Activated T-helper 1 cell treated with anti-CD3 and anti-CD28 coated beads, Interleukin-12 subunit alpha, Interleukin-12 subunit beta, Interleukin-2, Interleukin-4 antibody, amounts not matched to agents 30 ng/mL and 10 ng/mL and 1 ng/mL, durations not matched to agents 14 hours and 24 hours and 36 hours (primary cell): ENCODE data around the gene EBF3. TPM values are rescaled to one million over a fixed set of nuclear protein-coding genes. Genes with fewer than 3 reads are reported as not detected.

Experiments used
- DNase-seq: peaks from one replicate; pipeline ENCODE4 v3.0.0; 2021; ENCODE audit warnings: low spot score
- H3K27ac Mint-ChIP-seq: one replicate; pipeline ENCODE4 v1.8.0; 2021; ENCODE audit warnings: mild to moderate bottlenecking, mixed read lengths
- H3K27me3 Mint-ChIP-seq: one replicate; pipeline ENCODE4 v1.8.0; 2022; ENCODE audit warnings: mild to moderate bottlenecking, moderate library complexity, mixed read lengths; ENCODE audit not compliant: insufficient read depth
- H3K36me3 Mint-ChIP-seq: one replicate; pipeline ENCODE4 v1.8.0; 2021; ENCODE audit warnings: low read depth, mixed read lengths
- H3K4me1 Mint-ChIP-seq: one replicate; pipeline ENCODE4 v1.8.0; 2021; ENCODE audit warnings: low read depth, mixed read lengths
- H3K4me3 Mint-ChIP-seq: one replicate; pipeline ENCODE4 v1.8.0; 2021; ENCODE audit warnings: mild to moderate bottlenecking, moderate library complexity, mixed read lengths
- H3K9me3 Mint-ChIP-seq: one replicate; pipeline ENCODE4 v1.8.0; 2021; ENCODE audit warnings: mixed read lengths
- intact Hi-C: fragments of 100-400 bp; cut with micrococcal nuclease; formaldehyde crosslinking; loops from one replicate; pipeline ENCODE4 v1.15.1; 2024
- total RNA-seq: library from RNA; stranded (reverse); gene quantifications from 2 replicates; pipeline ENCODE4 v1.2.3, GENCODE V29; 2022

The EBF3 gene
- total RNA-seq, 1 donor from 2014 or later: not detected

- no peak for DNase-seq
- Mint-ChIP-seq H3K9me3 (no peaks in the 10 kb centered on the region), H3K36me3 (no peaks in the 10 kb centered on the region), H3K4me1 (no peaks in the 10 kb centered on the region), H3K4me3 (no peak overlapping the region), H3K27me3 (no peaks in the 10 kb centered on the region), H3K27ac (no peak overlapping the region)
- intact Hi-C loops: no loop called here
Measured at GRCh38 chr10:129871966-129872365, 92.1 kb downstream of the EBF3 start.

- Mint-ChIP-seq H3K36me3 (no peaks in the 10 kb centered on the region), H3K27ac (no peak overlapping the region), H3K9me3 (no peaks in the 10 kb centered on the region), H3K27me3 (no peaks in the 10 kb centered on the region), H3K4me3 (no peak overlapping the region), H3K4me1 (no peaks in the 10 kb centered on the region)
- no peak for DNase-seq
- intact Hi-C loops: no loop called here
Measured at GRCh38 chr10:129870961-129871621, 93.0 kb downstream of the EBF3 start.

- Mint-ChIP-seq H3K36me3 (no peaks in the 10 kb centered on the region), H3K27ac (no peak overlapping the region), H3K4me1 (no peaks in the 10 kb centered on the region), H3K27me3 (no peaks in the 10 kb centered on the region), H3K4me3 (no peak overlapping the region), H3K9me3 (no peaks in the 10 kb centered on the region)
- intact Hi-C loops: no loop called here
- no peak for DNase-seq
Measured at GRCh38 chr10:129870474-129870757, 93.7 kb downstream of the EBF3 start.

GRCh38 chr10:129869596-129870473 is 94.2 kb downstream of the EBF3 start:
- Mint-ChIP-seq H3K9me3 (no peaks in the 10 kb centered on the region), H3K27ac (no peak overlapping the region), H3K4me3 (no peak overlapping the region), H3K27me3 (no peaks in the 10 kb centered on the region), H3K4me1 (no peaks in the 10 kb centered on the region), H3K36me3 (no peaks in the 10 kb centered on the region)
- no peak for DNase-seq
- intact Hi-C loops: loop anchor here (10.0 kb wide), 1 partner anchor 835 kb away; no protein-coding TSS in a partner anchor

- H3K4me1 Mint-ChIP-seq: no peaks in the 10 kb centered on the region
- H3K27ac Mint-ChIP-seq: no peak overlapping the region
- DNase-seq: no peak
- no peaks in the 10 kb centered on the region for H3K9me3 Mint-ChIP-seq
- intact Hi-C loops: loop anchor here (10.0 kb wide), 1 partner anchor 834 kb away; no protein-coding TSS in a partner anchor
- H3K4me3 Mint-ChIP-seq: no peak overlapping the region
- no peaks in the 10 kb centered on the region for H3K27me3 Mint-ChIP-seq
- no peaks in the 10 kb centered on the region for H3K36me3 Mint-ChIP-seq
Measured at GRCh38 chr10:129868449-129869035, 95.5 kb downstream of the EBF3 start.

GRCh38 chr10:129867631-129868179 is 96.4 kb downstream of the EBF3 start:
- intact Hi-C loops: loop anchor here (10.0 kb wide), 1 partner anchor 833 kb away; no protein-coding TSS in a partner anchor
- H3K36me3 Mint-ChIP-seq: no peaks in the 10 kb centered on the region
- DNase-seq: no peak
- H3K4me3 Mint-ChIP-seq: no peak overlapping the region
- no peaks in the 10 kb centered on the region for H3K4me1 Mint-ChIP-seq
- no peaks in the 10 kb centered on the region for H3K27me3 Mint-ChIP-seq
- no peak overlapping the region for H3K27ac Mint-ChIP-seq
- H3K9me3 Mint-ChIP-seq: no peaks in the 10 kb centered on the region

GRCh38 chr10:129866894-129867293 is 97.2 kb downstream of the EBF3 start:
- Mint-ChIP-seq H3K4me1 (no peaks in the 10 kb centered on the region), H3K9me3 (no peaks in the 10 kb centered on the region), H3K4me3 (no peak overlapping the region), H3K27ac (no peak overlapping the region), H3K36me3 (no peaks in the 10 kb centered on the region), H3K27me3 (no peaks in the 10 kb centered on the region)
- no peak for DNase-seq
- intact Hi-C loops: loop anchor here (10.0 kb wide), 1 partner anchor 832 kb away; no protein-coding TSS in a partner anchor

- no peak overlapping the region for H3K4me3 Mint-ChIP-seq
- DNase-seq: no peak
- intact Hi-C loops: loop anchor here (10.0 kb wide), 1 partner anchor 831 kb away; no protein-coding TSS in a partner anchor
- no peak overlapping the region for H3K27ac Mint-ChIP-seq
- no peaks in the 10 kb centered on the region for H3K36me3 Mint-ChIP-seq
- H3K4me1 Mint-ChIP-seq: no peaks in the 10 kb centered on the region
- no peaks in the 10 kb centered on the region for H3K27me3 Mint-ChIP-seq
- H3K9me3 Mint-ChIP-seq: no peaks in the 10 kb centered on the region
Measured at GRCh38 chr10:129865960-129866359, 98.1 kb downstream of the EBF3 start.

- intact Hi-C loops: loop anchor here (10.0 kb wide), 1 partner anchor 831 kb away; no protein-coding TSS in a partner anchor
- Mint-ChIP-seq H3K36me3 (no peaks in the 10 kb centered on the region), H3K4me3 (no peak overlapping the region), H3K9me3 (no peaks in the 10 kb centered on the region), H3K27me3 (no peaks in the 10 kb centered on the region), H3K4me1 (no peaks in the 10 kb centered on the region), H3K27ac (no peak overlapping the region)
- no peak for DNase-seq
Measured at GRCh38 chr10:129865413-129865812, 98.7 kb downstream of the EBF3 start.

- intact Hi-C loops: loop anchor here (10.0 kb wide), 1 partner anchor 830 kb away; no protein-coding TSS in a partner anchor
- Mint-ChIP-seq H3K27me3 (no peaks in the 10 kb centered on the region), H3K4me3 (no peak overlapping the region)
Measured at GRCh38 chr10:129864601-129865126, 99.4 kb downstream of the EBF3 start.

GRCh38 chr10:129864082-129864481 is 100.0 kb downstream of the EBF3 start:
- Mint-ChIP-seq H3K4me1 (no peaks in the 10 kb centered on the region), H3K27me3 (no peaks in the 10 kb centered on the region), H3K9me3 (no peaks in the 10 kb centered on the region), H3K27ac (no peak overlapping the region), H3K4me3 (no peak overlapping the region), H3K36me3 (no peaks in the 10 kb centered on the region)
- no peak for DNase-seq
- intact Hi-C loops: loop anchor here (10.0 kb wide), 1 partner anchor 829 kb away; no protein-coding TSS in a partner anchor

More at GRCh38 chr10:129864601-129865126, 99.4 kb downstream of the EBF3 start:
- Mint-ChIP-seq H3K36me3 (no peaks in the 10 kb centered on the region), H3K4me1 (no peaks in the 10 kb centered on the region), H3K9me3 (no peaks in the 10 kb centered on the region), H3K27ac (no peak overlapping the region)
- DNase-seq: no peak

- no peak overlapping the region for H3K27ac Mint-ChIP-seq
- no peak overlapping the region for H3K4me3 Mint-ChIP-seq
- H3K27me3 Mint-ChIP-seq: no peaks in the 10 kb centered on the region
- DNase-seq: no peak
- no peaks in the 10 kb centered on the region for H3K36me3 Mint-ChIP-seq
- H3K9me3 Mint-ChIP-seq: no peaks in the 10 kb centered on the region
- intact Hi-C loops: loop anchor here (10.0 kb wide), 1 partner anchor 828 kb away; no protein-coding TSS in a partner anchor
- H3K4me1 Mint-ChIP-seq: no peaks in the 10 kb centered on the region
Measured at GRCh38 chr10:129863201-129863663, 100.8 kb downstream of the EBF3 start.
